ENCODE data around the gene CST3. TPM values are rescaled to one million over a fixed set of nuclear protein-coding genes. Genes with fewer than 3 reads are reported as not detected.

The CST3 gene
- total RNA-seq, 2 donors from 2014 or later: 884 to 914 TPM

GRCh38 chr20:23598481-23598880, 39.3 kb downstream of the CST3 start:
- no peak overlapping the region for H3K4me3 ChIP-seq
- H3K9me3 ChIP-seq: no peaks in the 10 kb centered on the region
- no peaks in the 10 kb centered on the region for H3K36me3 ChIP-seq
- H3K27ac ChIP-seq: no peak overlapping the region
- no peak for DNase-seq (ENCODE audit: low spot score)
- no peak for TF ChIP-seq CTCF (IDR thresholded peaks at IDR 0.05)
- no peaks in the 10 kb centered on the region for H3K4me1 ChIP-seq
- no peaks in the 10 kb centered on the region for H3K27me3 ChIP-seq

GRCh38 chr20:23596579-23597250, 41.0 kb downstream of the CST3 start:
- H3K27ac ChIP-seq: no peak overlapping the region
- no peaks in the 10 kb centered on the region for H3K9me3 ChIP-seq
- no peak overlapping the region for H3K4me3 ChIP-seq
- no peaks in the 10 kb centered on the region for H3K27me3 ChIP-seq
- no peaks in the 10 kb centered on the region for H3K36me3 ChIP-seq
- DNase-seq (ENCODE audit: low spot score): no peak
- no peaks in the 10 kb centered on the region for H3K4me1 ChIP-seq
- no peak for TF ChIP-seq CTCF (IDR thresholded peaks at IDR 0.05)

- Histone ChIP-seq H3K9me3 (no peaks in the 10 kb centered on the region), H3K4me3 (no peak overlapping the region), H3K27ac (no peak overlapping the region), H3K36me3 (no peaks in the 10 kb centered on the region), H3K27me3 (no peaks in the 10 kb centered on the region), H3K4me1 (no peaks in the 10 kb centered on the region)
- DNase-seq (ENCODE audit: low spot score): no peak
- TF ChIP-seq CTCF (IDR thresholded peaks at IDR 0.05): no peak
These were observed 41.8 kb downstream of the CST3 start for GRCh38 chr20:23595941-23596340.

GRCh38 chr20:23588434-23589403, 49.0 kb downstream of the CST3 start:
- H3K36me3 ChIP-seq: no peaks in the 10 kb centered on the region
- H3K9me3 ChIP-seq: no peaks in the 10 kb centered on the region
- peak; percentile 43 for DNase-seq (ENCODE audit: low spot score)
- no peak overlapping the region for H3K27ac ChIP-seq
- no peak for TF ChIP-seq CTCF (IDR thresholded peaks at IDR 0.05)
- no peak overlapping the region for H3K4me3 ChIP-seq
- no peaks in the 10 kb centered on the region for H3K4me1 ChIP-seq
- no peaks in the 10 kb centered on the region for H3K27me3 ChIP-seq

GRCh38 chr20:23587631-23588030, 50.1 kb downstream of the CST3 start:
- Histone ChIP-seq H3K9me3 (no peaks in the 10 kb centered on the region), H3K36me3 (no peaks in the 10 kb centered on the region), H3K27me3 (no peaks in the 10 kb centered on the region), H3K4me1 (no peaks in the 10 kb centered on the region), H3K27ac (no peak overlapping the region), H3K4me3 (no peak overlapping the region)
- no peak for DNase-seq (ENCODE audit: low spot score)
- no peak for TF ChIP-seq CTCF (IDR thresholded peaks at IDR 0.05)

All from right atrium auricular region (tissue), 2 donors.